Ramos (cell line): Measurements from ENCODE around the gene PTPRG.

Experiments used
- in situ Hi-C: fragments of 300-500 bp; cut with MboI; formaldehyde crosslinking; loops from one replicate; pipeline ENCODE4 v1.14.3; 2022; ENCODE audit warnings: low sequenced_read_pairs; ENCODE audit not compliant: unreplicated experiment

PTPRG gene

GRCh38 chr3:61776390-61776789 is 215.0 kb downstream of the PTPRG start:
- in situ Hi-C loops: no loop called here

DNA sequence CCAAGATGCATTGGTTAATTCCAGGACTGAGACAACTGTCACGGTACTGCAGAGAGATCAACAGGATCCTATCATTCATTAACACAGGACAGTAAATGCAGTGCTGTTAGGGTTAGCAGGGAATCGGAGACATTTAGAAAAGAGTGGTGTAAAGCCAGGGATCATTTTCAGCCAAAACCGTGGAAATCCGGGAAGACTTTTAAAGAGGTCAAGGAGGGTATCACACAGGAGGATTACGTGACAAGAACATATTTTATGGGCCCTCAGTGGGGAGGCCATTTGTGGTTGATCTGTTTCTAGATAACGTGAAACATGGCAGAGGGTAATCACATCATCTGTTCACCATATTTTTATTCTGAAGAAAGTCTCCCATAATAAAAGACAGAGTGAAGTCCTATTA is 216.1 kb downstream of the PTPRG start:
- in situ Hi-C loops: no loop called here

GRCh38 chr3:61778095-61778494 is 216.7 kb downstream of the PTPRG start:
- in situ Hi-C loops: no loop called here

DNA sequence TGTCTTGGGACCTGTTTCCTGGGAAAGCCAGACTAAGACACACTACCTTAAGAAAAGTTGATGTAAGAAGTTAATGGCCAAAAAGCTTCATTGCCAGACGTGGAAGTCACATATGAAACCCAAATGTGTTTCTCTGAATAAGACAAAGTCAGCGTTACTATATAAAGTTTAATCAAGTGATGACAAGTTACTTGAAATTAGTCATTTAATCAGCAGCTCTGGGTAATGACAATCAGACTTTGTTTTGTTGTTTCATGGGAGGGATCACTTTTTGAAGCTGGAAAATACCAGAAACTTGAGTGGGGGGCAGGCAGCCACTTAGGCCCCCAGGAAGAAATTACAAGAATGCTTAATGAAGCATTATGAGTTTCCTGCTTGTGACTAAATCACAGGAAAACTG is 218.6 kb downstream of the PTPRG start:
- in situ Hi-C loops: no loop called here

- in situ Hi-C loops: no loop called here
These were observed 219.3 kb downstream of the PTPRG start for GRCh38 chr3:61780455-61781228.

DNA sequence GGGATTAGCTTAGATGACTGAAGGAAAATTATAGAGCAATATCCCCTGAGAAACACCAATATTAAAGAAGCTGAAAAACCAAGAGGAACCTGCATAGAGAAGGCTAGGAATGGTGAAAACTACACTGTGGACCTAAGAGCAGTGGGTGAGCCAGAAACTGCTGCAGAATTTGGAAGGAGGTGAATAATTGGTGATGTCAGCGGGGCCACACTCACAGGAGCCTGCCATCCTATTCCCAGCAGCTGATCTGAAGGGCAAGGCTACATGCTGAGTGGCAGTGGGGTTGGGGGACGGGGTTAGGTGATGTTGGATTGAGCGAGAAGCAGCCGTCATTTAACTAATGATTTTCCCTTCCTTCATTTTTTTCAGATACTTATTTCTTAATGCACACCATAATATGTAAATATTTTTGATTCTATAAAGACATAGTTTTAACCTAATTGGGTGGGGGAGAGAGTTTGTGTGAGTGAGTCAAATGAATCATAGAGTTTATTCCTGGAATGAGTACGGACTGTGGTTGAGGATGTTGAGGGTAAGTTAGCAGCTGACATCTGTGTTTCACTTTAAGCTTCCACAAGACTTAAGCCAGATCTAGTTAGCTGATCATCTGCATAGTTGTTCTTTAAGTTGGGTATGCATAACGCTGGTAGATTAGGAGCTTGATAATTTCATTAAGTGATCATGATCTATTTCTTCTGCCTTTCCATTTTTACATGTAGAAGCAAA is 222.8 kb downstream of the PTPRG start:
- in situ Hi-C loops: no loop called here

- in situ Hi-C loops: no loop called here
These were observed 227.5 kb downstream of the PTPRG start for GRCh38 chr3:61788623-61789507.

- in situ Hi-C loops: no loop called here
These were observed 228.5 kb downstream of the PTPRG start for GRCh38 chr3:61789861-61790260.

DNA sequence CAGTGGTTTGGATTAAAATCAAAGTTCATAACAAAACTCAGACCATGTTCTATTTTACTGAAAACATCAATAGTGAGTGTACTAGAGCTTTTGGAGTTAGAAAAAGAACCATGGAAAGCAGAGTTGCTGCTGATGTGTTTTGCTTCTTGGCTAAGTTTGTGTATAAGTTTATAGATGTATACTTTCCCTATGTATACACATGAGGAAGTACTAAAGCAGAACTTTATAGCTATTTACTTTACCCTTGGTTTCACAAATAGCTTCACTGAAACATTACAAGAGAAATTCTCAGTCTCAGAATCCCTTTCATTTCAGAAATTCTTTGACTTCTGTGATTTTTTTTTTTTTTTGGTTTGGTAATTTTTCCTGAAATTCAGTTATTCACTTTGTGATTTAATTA is 229.0 kb downstream of the PTPRG start:
- in situ Hi-C loops: no loop called here

DNA sequence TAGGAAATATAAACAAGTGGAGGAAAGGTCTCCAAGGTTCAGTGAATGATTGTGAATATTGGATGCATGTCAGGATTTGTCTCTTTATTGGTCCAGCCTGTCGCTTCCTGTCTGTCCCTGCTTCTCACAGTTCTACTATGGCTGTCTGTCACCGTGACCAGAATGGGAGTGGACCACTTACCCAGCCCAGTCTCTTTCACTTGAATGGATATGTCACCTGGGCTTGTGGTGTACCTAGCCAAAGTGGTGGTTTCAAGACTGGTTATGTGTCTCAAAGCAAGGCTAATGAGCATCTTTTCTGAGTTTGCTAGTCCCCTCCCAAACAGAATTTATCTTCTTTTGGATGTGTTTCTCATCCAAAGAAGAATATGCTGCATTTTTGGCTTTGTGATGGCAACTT is 231.7 kb downstream of the PTPRG start:
- in situ Hi-C loops: no loop called here

- in situ Hi-C loops: no loop called here
These were observed 232.2 kb downstream of the PTPRG start for GRCh38 chr3:61793521-61793920.

DNA sequence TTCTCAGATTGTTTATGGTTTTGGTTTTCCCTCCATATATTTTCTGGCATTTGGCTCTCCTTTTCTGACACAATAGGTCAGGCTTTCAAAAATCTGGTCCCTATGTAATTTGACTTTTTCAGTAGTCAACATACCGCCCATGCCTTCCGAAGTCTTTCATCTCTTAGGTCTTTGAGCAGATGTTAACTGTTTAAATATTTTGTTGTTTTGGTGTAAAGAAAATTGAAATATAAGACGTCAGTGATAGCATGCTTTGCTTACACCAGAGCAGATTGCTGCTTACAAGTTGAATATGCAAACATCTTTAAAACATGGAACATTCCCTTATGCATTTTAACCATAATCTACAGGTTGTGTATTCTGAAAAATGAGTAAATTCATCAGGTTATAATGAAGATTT is 233.0 kb downstream of the PTPRG start:
- in situ Hi-C loops: no loop called here

GRCh38 chr3:61794961-61795360 is 233.6 kb downstream of the PTPRG start:
- in situ Hi-C loops: no loop called here

GRCh38 chr3:61796088-61796680 is 234.8 kb downstream of the PTPRG start:
- in situ Hi-C loops: no loop called here

- in situ Hi-C loops: no loop called here
These were observed 235.5 kb downstream of the PTPRG start for GRCh38 chr3:61796911-61797310.

GRCh38 chr3:61802772-61803171 is 241.4 kb downstream of the PTPRG start:
- in situ Hi-C loops: no loop called here

DNA sequence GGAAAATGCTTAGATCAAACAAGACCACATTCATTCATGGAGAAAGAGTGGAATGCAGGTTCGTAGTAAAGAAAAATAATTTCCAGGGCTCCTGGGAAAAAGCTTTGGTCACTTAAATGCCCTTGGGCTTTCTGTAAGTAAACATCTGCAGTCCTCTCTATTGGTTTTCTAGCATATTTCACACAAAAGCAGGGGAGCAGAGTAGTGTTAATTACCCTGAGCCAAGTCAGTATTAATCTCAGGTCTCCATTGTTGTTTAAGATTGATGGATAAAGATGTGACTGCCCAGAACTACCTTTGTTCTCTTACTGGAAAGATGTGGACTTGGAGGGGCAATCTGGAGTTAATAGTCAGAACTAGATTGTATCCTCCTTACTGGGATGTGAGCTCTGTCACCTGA is 242.6 kb downstream of the PTPRG start:
- in situ Hi-C loops: no loop called here

DNA sequence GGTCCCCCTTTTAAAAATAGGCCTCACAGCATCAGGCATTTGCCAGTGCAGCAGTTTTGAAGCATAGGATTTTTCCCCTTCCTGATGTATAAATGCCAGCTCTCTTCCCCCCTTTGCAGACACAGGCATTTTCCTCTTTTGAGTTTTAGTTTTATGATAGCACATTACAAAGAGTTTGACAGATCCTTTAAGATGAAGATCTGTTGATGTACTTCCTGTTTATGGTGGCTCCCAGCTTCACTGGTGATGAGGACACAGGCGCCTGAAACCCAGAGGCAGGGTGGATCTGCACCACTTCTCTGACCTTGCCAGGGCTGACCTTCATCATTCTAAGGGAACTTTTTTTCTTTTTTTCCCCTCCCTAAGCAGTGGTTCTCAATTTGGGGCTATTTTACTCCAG is 243.4 kb downstream of the PTPRG start:
- in situ Hi-C loops: no loop called here

GRCh38 chr3:61805510-61806080 is 244.2 kb downstream of the PTPRG start:
- in situ Hi-C loops: no loop called here

- in situ Hi-C loops: no loop called here
These were observed 245.4 kb downstream of the PTPRG start for GRCh38 chr3:61806810-61807209.
